C4-2B (cell line): Measurements from ENCODE around the gene CEP131.

Source experiments
- H3K27ac ChIP-seq: fragments of 450-650 bp; 2 replicates; pipeline ENCODE4 v1.5.1; 2017
- CTCF ChIP-seq: fragments of 450-650 bp; conservative IDR thresholded peaks from 2 replicates; pipeline ENCODE4 v1.5.1; 2017; ENCODE audit warnings: mild to moderate bottlenecking
- ZFX ChIP-seq: fragments of 450-650 bp; IDR thresholded peaks from 2 replicates; pipeline ENCODE4 v1.6.1; 2017

Gene CEP131

GRCh38 chr17:81210466-81210865, 12.3 kb downstream of the CEP131 start:
- no peak overlapping the region for H3K27ac ChIP-seq
- no peak for TF ChIP-seq ZFX
- TF ChIP-seq CTCF = no peak

GRCh38 chr17:81209141-81209540, 13.6 kb downstream of the CEP131 start:
- H3K27ac ChIP-seq = no peak overlapping the region
- TF ChIP-seq CTCF (no peak), ZFX (no peak)

GRCh38 chr17:81208651-81209050, 14.1 kb downstream of the CEP131 start:
- TF ChIP-seq ZFX (no peak), CTCF (no peak)

GRCh38 chr17:81207610-81208581, 14.9 kb downstream of the CEP131 start:
- H3K27ac ChIP-seq = no peak overlapping the region
- no peak for TF ChIP-seq ZFX
- no peak for TF ChIP-seq CTCF

More at GRCh38 chr17:81208651-81209050, 14.1 kb downstream of the CEP131 start:
- H3K27ac ChIP-seq = no peak overlapping the region

- TF ChIP-seq CTCF (no peak), ZFX (no peak)
- H3K27ac ChIP-seq = no peak overlapping the region
Observed at GRCh38 chr17:81206657-81207056, 16.1 kb downstream of the CEP131 start.

- TF ChIP-seq ZFX (no peak), CTCF (no peak)
- H3K27ac ChIP-seq = no peak overlapping the region
Observed at GRCh38 chr17:81206166-81206565, 16.6 kb downstream of the CEP131 start.

- TF ChIP-seq CTCF = no peak
- no peak for TF ChIP-seq ZFX
Observed at GRCh38 chr17:81204578-81204977, 18.2 kb downstream of the CEP131 start.

More at GRCh38 chr17:81204578-81204977, 18.2 kb downstream of the CEP131 start:
- H3K27ac ChIP-seq = no peak overlapping the region
